HG02840 (cell line): Measurements from ENCODE around the gene WFIKKN1.
A peak's percentile ranks its signal among the peaks of the same experiment; 100 is the strongest.

Experiments
- ATAC-seq: cut with Tn5 transposase; IDR thresholded peaks from one replicate; pipeline ENCODE4 v1.9.1; 2021; ENCODE audit warnings: mild to moderate bottlenecking, moderate library complexity, moderate number of reproducible peaks; ENCODE audit not compliant: unreplicated experiment, low FRiP score

Gene WFIKKN1

DNA sequence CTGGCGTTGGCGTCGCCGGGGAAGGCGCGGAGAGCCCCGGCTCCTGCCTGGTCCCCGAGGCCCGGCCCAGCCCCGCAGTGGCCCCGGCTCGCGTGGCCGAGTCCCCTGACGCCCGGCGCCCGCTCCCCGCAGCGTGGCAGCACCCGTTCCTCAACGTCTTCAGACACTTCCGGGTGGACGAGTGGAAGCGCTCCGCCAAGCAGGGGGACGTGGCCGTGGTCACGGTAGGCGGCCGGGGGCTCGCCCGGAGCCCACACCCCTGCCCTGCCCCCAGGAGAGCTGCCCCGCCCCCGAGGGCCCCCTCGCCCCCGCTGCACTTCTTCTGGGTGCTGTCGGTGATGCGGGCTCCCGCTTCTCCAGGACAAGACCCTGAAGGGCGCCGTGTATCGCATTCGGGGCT, 18.8 kb downstream of the WFIKKN1 start:
- ATAC-seq: no peak

DNA sequence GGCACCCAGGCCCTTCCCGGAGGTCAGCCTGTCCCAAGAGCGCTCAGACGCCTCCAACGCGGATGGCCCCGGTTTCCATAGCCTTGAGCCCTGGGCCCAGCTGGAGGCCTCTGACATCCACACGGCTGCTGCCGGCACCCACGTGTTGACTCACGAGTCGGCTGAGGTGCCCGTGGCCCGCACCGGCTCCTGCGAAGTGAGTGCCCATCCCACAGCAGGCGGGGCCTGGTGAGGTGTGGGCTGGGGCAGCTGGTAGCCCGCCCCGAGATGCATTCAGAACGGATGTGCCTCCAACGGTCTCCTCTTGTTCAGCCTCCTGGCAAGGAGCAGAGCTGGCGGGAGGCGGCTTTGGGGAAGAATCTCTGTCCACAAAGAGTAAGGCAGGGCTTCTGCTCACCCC, 21.1 kb downstream of the WFIKKN1 start:
- ATAC-seq: no peak

- no peak for ATAC-seq
Observed at GRCh38 chr16:652454-653305, 21.9 kb downstream of the WFIKKN1 start.

- ATAC-seq: no peak
Observed at GRCh38 chr16:654034-654433, 23.2 kb downstream of the WFIKKN1 start.

GRCh38 chr16:657487-657886, 26.7 kb downstream of the WFIKKN1 start:
- no peak for ATAC-seq

DNA sequence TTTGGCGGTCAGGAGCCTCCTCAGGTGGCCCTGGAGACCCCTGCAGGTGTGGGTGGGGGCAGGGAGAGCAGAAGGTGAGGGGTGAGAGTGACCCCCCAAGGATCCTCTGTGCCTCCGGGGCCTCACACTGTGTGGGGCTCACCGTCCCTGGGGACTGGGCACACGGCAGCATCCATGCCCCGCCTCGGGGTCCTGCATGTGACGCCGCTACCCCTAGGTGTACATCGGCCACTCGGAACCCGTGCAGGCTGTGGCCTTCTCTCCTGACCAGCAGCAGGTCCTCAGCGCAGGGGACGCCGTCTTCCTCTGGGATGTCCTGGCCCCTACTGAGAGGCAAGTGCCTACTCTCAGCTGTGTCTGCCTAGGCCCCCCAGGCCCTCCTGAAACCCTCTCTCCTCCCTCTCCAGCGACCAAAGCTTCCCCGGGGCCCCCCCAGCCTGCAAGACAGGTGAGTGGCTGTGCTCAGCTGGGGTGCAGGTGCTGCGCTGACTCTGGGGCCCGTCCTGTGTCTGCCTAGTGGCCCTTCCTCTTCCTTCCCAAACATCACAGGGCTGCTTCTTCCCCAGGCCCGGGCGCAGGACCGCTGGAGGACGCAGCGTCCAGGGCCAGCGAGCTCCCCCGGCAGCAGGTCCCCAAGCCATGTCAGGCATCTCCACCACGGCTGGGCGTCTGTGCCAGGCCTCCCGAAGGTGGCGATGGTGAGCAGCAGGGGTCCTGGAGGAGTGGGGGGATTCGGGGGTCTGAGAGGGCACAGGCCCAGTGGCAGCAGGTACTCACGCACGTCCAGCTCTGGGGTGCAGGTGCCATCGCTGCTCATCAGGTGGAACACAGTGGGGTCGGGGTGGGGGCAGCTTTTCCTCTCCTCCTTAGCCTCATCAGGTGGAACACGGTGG, 28.1 kb downstream of the WFIKKN1 start:
- ATAC-seq: no peak

- no peak for ATAC-seq
Observed at GRCh38 chr16:659618-660017, 28.8 kb downstream of the WFIKKN1 start.

DNA sequence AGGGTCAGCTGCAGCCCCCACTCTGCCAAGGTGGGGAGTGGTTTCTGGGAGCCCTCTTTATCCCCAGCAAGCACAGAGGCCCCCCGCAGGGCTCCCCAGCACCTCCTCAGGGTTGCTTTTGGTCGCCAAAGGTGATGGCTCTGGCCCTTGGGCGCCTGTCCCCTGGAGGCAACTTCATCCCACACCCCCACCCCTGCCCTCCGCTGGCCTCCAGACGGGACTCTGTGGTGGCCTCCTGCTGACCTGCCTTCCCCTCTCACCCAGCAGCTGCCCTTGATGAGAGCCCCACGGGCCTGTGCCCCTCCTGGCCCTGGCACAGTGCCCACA, 29.3 kb downstream of the WFIKKN1 start:
- ATAC-seq: no peak

DNA sequence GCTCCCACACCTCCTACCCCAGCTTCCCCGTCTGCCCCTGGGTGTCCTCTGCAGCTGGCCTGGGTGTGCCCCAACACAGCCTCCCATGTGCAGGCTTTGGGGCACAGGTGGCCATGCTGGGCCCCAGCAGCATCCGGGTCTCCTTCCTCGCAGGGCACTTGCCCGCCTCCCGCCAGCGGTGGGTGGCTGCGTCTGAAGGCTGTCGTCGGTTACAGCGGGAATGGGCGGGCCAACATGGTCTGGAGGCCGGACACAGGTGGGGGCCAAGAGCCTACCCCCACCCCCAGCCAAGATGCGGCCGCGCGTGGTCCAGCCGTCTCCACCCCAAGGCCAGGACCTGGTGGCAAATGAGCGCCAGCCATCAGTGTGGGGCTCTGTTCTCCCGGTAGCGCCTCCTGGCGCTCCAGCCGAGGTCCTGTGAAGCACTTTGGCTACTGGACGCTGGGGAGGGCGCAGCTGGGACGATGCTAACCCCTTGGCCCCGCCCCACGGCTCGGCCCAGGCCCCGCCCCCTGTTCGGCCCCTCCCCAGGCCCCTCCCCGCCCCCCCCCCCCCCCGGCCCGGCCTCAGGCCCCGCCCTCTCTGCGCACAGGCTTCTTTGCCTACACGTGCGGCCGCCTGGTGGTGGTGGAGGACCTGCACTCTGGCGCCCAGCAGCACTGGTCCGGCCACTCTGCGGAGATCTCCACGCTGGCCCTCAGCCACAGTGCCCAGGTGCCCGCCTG, 29.8 kb downstream of the WFIKKN1 start:
- no peak for ATAC-seq

- no peak for ATAC-seq
Observed at GRCh38 chr16:661184-661821, 30.5 kb downstream of the WFIKKN1 start.

DNA sequence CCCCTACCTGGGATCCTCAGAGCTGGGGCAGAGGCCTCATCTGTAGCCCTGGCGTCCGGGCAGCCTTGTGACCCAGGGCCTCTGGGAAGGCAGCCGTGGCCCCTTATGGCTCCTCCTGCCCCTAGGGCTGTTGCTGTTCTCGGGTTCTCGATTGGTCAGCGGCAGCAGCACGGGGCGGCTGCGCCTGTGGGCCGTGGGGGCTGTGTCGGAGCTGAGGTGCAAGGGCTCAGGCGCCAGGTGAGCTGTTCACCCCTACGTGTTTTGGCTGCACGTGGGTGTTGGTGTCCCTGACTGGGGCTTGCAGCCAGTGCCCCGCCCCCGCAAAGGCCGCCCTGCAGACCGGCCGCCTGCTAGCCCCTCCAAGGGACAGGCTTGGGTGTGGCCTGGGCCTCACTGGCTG, 31.3 kb downstream of the WFIKKN1 start:
- no peak for ATAC-seq

- no peak for ATAC-seq
Observed at GRCh38 chr16:662597-662996, 31.8 kb downstream of the WFIKKN1 start.

DNA sequence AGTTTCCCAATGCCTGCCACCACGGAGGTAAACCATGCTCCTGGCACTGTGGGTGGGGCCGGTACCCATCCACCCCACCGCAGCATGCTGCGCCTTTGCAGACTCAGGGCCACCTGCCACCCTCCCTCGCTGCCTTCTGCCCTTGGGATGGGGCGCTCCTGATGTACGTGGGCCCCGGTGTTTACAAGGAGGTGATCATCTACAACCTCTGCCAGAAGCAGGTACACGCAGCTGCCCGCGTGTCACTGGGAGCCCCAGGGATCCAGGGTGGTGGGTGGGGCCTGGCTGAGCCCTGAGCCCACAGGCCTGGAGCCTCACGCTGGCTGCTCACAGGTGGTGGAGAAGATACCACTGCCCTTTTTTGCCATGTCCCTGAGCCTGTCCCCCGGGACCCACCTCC, 35.8 kb downstream of the WFIKKN1 start:
- ATAC-seq: no peak

GRCh38 chr16:667113-667779, 36.5 kb downstream of the WFIKKN1 start:
- no peak for ATAC-seq

DNA sequence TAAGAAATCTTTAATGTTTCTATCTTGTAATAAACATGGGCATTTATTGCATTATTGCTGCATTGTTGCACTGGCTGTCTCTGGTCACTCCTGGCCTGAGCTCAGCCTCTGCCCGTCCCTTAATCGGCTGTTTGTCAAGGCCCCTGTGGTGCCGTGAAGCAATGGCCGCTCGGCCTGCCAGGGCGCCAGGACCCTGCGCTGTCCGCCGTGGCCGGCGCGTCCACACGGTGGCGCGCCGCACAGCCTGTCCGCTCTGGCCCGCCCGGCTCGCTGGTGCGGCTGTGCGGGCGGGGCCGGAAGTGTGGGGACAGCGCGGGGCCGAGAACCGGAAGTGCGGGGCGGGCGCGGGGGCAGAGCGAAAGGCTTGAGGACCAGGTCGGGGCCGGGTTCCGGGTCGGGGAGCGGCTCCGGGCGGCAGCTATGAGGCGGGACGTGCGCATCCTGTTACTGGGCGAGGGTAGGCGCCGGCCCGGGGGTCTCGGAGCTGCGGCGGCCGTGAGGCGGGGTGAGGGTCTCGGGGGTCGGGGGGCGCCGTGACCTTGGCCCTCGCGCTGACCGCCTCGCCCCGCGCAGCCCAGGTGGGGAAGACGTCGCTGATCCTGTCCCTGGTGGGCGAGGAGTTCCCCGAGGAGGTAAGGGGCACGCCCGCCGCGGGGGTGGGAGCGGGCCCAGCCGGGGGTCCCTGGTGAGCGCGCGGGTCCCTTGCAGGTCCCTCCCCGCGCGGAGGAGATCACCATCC, 37.2 kb downstream of the WFIKKN1 start, which contains the start of gene RHOT2:
TSS of gene RHOT2 (plus strand) at position 353 of the 739 bp plus-strand sequence. CDS start at position 421, 68 bp downstream.
- ATAC-seq: peak; percentile 72

DNA sequence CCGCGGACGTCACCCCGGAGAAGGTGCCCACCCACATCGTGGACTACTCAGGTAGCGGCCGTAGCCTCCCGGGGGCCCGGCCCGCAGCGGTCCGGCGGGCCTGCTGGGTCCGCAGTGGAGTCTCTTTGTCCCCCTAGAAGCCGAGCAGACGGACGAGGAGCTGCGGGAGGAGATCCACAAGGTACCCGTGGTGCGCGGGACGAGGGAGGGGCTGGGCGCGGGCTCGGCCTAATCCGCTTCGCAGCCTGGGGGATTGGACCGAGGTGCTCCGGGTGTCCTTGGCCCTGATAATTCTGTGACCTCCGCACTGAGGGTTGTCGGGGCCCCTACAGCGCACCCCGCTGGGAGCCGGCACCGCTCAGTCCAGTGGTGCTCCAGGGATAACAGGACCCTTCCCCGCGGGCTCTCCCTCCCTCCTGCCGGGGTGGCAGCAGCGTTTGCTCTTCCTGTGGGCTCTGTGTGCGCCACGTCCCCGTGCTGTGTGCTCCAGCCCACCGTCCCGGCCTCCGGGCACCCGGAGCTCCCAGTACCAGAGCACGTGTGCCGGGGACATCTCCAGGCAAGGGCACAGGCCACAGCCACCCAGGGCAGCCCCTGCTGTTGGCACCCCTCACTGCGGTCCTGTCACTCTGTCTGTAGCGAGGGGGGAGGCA, 37.9 kb downstream of the WFIKKN1 start:
- ATAC-seq: peak; percentile 15

DNA sequence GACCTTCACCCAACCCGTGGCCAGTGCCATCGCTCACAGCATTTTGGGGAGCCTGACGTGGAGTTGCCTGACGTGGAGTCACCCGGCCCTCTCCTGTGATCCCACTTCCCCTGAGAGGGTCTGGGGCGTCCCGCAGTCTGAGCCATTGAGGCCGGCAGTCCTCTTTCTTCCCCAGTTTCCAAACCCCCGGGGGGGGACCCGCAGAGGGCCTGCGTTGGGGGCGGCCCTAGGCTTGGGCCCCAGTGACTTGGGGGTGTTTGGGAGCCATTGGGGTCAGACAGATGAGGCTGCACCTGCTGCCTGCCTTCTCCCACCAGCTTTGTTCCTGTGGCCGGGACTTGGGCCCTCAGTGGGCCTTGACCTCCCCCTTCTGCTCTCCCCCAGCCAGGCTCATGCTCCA, 38.9 kb downstream of the WFIKKN1 start:
- no peak for ATAC-seq

DNA sequence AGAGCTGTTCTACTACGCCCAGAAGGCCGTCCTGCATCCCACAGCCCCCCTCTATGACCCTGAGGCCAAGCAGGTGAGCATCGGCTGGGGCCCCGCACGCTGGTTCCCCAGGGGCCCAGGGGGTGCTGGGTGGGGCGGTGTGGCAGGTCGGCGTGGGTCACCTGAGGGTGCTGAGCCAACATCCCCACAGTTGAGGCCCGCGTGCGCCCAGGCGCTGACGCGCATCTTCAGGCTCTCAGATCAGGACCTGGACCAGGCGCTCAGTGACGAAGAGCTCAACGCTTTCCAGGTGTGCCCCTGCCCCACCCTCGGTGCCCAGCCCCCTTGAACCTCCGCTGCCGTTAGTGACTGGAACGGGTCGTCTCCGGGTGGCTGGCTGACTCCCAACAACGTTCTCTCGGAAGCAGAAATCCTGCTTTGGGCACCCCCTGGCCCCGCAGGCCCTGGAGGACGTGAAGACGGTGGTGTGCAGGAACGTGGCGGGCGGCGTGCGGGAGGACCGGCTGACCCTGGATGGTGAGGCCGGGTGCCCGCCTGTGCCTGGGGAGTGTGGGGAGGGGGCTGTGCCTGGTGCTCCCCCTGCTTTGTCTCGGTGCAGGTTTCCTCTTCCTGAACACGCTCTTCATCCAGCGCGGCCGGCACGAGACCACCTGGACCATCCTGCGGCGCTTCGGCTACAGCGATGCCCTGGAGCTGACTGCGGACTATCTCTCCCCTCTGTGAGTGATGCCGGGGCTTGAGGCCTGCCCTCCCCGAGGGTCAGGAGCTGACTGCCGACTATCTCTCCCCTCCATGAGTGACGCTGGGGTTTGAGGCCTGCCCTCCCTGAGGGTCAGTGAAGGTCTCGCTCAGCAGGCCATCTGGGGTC, 39.9 kb downstream of the WFIKKN1 start:
- no peak for ATAC-seq
